ENCODE measurements around the gene ACSS2. TPM values are rescaled to one million over a fixed set of nuclear protein-coding genes. Genes with fewer than 3 reads are reported as not detected.

The ACSS2 gene
- polyA plus RNA-seq, 3 donors: 36.8 to 44.1 (median 40.0) TPM

DNA sequence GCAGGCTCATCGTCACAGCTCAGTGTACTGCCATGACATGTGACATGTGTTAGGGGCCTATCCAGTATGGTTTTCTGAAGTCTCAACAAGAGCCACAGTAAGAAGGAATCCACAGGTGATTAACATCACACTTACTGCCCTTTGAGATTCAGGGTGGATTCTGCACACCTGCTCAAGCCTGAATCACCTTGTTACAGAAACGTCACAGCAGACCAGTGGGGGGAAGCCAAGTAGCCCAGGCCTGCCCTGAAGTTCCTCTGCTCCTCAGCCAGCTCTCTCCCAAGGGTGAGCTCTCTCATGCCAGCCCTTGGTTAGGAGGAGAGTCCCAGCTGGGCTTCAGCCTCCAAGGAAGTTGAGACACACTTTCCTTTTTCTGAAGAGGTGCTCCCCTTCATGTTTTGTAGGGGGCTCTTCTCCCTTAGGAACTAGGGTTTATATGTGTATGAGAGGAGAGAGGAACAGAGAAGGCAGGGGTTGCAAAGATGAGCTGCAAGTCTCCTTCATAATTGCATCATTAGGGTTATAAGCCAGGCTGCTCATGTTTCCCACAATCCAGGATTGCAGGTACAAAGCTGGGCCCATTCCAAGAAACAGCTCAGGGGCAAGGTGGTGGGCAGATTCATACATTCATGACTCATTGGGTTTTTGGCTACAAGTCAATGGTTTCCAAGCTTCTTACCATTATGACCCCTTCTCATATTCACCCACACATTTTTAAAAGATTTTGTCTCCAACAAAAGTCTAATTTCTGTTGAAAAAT lies 67.6 kb downstream of the ACSS2 start:
- DNase-seq (ENCODE audit: low read depth in 3 of 3, low spot score in 2 of 3): no peak

GRCh38 chr20:34945315-34946077 lies 69.1 kb downstream of the ACSS2 start:
- DNase-seq (ENCODE audit: low read depth in 3 of 3, low spot score in 2 of 3): no peak

DNA sequence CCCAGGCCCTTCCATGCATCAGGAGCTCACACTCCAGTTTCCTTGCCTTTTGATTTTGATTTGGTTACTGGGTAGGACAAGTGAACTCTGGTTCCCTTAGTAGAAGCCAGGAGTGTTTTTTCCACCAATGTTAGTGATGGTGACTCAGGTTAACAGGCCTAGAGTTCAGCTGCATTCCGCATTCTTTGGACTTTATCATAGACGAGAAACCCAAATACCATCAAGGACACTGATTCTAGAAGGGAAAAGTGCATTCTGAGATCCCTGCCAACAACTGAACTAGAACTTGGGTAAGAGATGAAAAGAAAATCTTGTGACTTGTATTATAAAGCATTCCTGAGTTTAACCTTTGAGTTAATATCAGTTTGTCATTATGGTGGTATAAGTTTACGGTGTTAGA lies 70.2 kb downstream of the ACSS2 start:
- DNase-seq (ENCODE audit: low read depth in 3 of 3, low spot score in 2 of 3): no peak

- no peak for DNase-seq (ENCODE audit: low read depth in 3 of 3, low spot score in 2 of 3)
Measured at GRCh38 chr20:34947336-34947735, 70.9 kb downstream of the ACSS2 start.

- no peak for DNase-seq (ENCODE audit: low read depth in 3 of 3, low spot score in 2 of 3)
Measured at GRCh38 chr20:34948030-34948429, 71.6 kb downstream of the ACSS2 start.

GRCh38 chr20:34949120-34949519 lies 72.7 kb downstream of the ACSS2 start:
- DNase-seq (ENCODE audit: low read depth in 3 of 3, low spot score in 2 of 3): no peak

DNA sequence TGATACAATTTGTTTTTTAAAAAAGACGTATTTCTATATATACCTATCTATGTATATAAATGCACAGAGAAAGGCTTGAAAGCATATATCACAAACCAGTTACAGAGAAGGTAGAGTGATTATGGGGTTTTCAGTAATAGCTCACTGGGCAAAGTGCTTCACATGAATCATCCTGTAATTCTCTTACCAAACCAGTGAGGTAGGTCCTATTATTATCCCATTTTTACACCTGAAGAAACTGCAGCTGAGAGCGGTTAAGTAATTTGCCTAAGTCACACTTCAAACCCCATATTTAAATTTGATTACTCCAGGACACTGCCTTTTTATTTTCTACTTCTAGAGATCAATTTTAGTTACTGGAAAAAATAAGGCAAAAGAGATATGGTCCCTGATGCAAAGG lies 74.8 kb downstream of the ACSS2 start:
- DNase-seq (ENCODE audit: low read depth in 3 of 3, low spot score in 2 of 3): no peak

DNA sequence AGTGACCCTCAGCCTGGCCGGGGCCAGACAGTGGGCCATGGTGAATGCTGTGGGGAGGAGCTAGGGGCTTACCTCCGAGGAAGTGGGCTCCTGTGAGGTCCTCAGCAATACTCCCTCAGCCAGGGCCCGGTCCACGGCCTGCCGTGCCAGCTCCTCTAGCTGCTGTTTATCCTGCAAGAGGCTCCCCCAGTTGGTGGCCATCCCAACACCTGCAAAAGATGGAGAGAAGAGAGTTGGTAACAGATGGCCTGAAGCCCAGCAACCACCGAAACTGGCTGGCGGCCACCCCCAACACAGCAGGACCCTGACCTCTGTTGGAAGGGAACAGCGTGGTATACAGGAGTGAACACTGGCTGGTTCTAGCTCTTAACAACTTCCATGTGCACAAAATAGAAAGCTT lies 75.2 kb downstream of the ACSS2 start:
- DNase-seq (ENCODE audit: low read depth in 3 of 3, low spot score in 2 of 3): no peak

GRCh38 chr20:34952671-34953070 lies 76.3 kb downstream of the ACSS2 start:
- peak in 1 of 3 donors; percentile 63 for DNase-seq (ENCODE audit: low read depth in 3 of 3, low spot score in 2 of 3)

DNA sequence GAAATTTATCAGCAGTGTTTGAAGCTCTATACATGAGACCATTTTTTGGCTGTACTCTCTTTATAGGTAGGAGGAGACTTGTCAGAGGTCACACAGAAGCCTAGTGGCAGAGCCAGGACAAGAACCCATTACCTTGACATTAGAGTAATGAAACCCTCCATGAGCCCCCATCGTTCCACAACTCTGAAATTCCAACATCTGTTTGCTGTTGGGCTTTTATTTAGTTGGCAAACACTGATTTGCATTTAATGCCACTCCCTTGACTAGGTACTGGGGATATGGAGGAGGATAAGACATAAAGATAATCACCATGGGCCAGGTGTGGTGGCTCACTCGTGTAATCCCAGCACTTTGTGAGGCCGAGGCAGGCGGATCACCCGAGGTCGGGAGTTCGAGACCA lies 77.5 kb downstream of the ACSS2 start:
- DNase-seq (ENCODE audit: low read depth in 3 of 3, low spot score in 2 of 3): no peak

DNA sequence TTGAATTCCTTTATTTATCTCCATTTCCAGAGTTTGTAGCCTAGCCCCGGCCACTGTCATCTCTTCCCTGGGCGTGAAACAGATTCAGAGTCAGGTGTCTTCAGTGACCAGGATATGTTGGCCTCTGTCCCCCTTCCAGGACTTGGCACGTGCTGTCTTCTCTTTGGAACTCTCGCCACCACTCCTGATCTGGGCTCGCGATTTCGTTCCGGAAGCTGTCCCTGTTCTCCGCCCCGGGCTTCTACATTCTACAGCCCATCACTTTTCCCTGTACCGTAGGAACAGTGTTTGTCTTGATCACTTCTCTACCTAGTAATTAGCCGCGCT lies 78.5 kb downstream of the ACSS2 start:
- no peak for DNase-seq (ENCODE audit: low read depth in 3 of 3, low spot score in 2 of 3)

- DNase-seq (ENCODE audit: low read depth in 3 of 3, low spot score in 2 of 3): peak; percentile 87 to 94 (median 94)
Measured at GRCh38 chr20:34955231-34956040, 79.0 kb downstream of the ACSS2 start, which contains the start of the genes GSS and MYH7B. TSS of gene GSS (minus strand) at chr20:34955806. CDS start at chr20:34951852, 3,954 bp downstream. TSS of gene MYH7B (plus strand) at chr20:34955868. CDS start at chr20:34978006, 22,138 bp downstream.

DNA sequence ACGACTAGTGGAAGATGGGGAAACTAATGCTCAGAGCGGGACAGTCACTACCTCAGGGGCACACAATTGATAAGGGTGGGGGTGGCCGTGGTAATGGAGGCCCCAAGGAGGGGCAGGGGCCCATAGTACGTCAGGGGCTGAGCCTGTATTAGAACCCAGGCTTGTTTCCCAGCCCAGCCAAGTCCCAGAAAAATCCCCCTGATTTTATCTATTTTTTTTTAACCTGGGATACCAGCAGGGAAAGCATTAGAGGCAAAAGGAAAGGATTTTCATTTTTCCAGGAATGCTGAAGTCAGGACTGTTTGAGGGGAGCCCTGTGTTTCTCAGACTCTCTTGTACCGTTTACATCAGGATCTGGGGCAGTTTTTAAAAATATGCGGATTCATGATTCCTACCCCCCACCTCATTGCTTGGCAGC lies 79.6 kb downstream of the ACSS2 start:
- no peak for DNase-seq (ENCODE audit: low read depth in 3 of 3, low spot score in 2 of 3)

GRCh38 chr20:34956751-34957472 lies 80.5 kb downstream of the ACSS2 start:
- no peak for DNase-seq (ENCODE audit: low read depth in 3 of 3, low spot score in 2 of 3)

GRCh38 chr20:34964486-34964885 lies 88.1 kb downstream of the ACSS2 start:
- no peak for DNase-seq (ENCODE audit: low read depth in 3 of 3, low spot score in 2 of 3)

DNA sequence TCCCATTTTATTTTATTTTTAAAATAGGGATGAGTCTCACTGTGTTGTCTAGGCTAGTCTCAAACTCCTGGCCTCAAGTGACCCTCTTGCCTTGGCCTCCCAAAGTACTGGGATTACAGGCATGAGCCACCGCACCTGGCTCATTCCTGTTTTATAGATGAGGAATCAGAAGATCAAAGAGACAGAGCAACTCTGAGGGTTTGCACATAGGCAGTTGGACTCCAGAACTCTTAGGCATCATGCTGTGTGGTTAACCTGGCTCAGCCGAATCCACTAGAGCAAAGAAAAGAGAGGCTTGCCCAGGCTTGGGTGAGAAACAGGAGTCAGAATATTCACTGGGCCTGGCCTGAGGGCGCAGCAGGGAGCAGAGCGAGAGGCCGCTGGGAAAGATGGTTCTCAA lies 88.6 kb downstream of the ACSS2 start:
- DNase-seq (ENCODE audit: low read depth in 3 of 3, low spot score in 2 of 3): no peak

DNA sequence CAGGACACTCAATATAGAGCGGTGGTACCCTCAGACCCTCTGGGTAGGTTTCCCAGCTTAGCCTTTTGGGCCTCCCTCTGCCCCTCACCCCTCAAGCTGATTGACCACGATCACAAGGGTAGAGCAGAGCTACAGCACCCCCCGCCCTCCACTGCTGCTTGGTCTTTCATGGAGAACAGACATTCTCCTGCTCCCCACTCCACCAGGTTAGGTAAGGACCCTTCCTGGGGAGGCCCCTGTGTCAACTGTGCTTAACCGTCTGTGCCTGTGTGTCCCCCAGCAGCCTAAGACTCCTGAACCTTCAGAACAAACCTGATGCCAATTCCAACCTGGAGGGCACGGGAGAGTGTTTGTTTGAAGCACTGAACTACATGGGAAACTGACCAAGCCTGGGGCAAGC lies 91.0 kb downstream of the ACSS2 start:
- no peak for DNase-seq (ENCODE audit: low read depth in 3 of 3, low spot score in 2 of 3)

- DNase-seq (ENCODE audit: low read depth in 3 of 3, low spot score in 2 of 3): no peak
Measured at GRCh38 chr20:34968042-34968775, 91.8 kb downstream of the ACSS2 start.

DNA sequence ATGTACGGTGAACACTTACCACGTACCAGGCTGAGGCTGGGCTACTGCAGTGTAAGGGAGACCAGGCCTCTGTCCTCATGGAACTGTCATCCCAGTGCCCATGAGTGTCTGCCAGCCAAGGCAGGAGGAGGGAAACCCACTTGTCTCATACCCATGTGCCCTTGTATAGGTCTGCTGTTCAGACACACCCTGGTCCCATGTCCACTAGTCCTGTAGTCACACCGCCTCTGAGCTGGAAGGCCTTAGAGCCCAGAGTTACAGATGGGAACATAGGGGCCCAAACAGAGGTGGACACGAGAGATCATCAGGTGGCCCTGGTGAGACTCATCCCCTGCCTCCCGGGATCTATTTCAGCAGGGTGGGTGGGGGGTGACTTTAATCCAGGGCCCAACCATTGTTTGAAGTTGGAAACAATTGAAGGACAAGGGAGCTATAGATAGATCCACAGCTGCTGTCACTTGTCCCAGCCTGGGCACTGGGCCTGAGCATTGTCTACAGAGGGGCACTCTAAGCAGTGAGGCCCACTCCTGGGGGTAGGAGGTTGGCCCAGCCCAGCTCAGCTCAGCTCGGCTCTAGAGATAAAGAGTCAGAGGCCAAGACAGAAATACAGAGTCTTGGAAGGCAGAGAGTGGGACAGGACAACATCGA lies 93.9 kb downstream of the ACSS2 start:
- no peak for DNase-seq (ENCODE audit: low read depth in 3 of 3, low spot score in 2 of 3)
